Gastrocnemius medialis (tissue), 4 donors: Measurements from ENCODE around the gene EPB42. TPM values are rescaled to one million over a fixed set of nuclear protein-coding genes. Genes with fewer than 3 reads are reported as not detected.

Source experiments
- ATAC-seq, 2 donors: fragments of 150-250 bp; one replicate each; pipeline ENCODE4 v1.9.1; 2016
- DNase-seq, 2 donors: peaks; one replicate each; pipeline ENCODE4 v3.0.0-alpha.2; 2019
- H3K27ac ChIP-seq, 4 donors: fragments of 200-600 bp; sonication (generic); 1 replicate in 1 of 4; 2 replicates in 3 of 4; pipeline ENCODE4 v1.5.1; 2016 to 2018; ENCODE audit warnings: mild to moderate bottlenecking in 2 of 4, moderate library complexity in 1 of 4
- H3K27me3 ChIP-seq, 3 donors: fragments of 200-600 bp; sonication (generic) in 2 of 3; 1 replicate in 1 of 3; 2 replicates in 2 of 3; pipeline versions ENCODE4 v1.5.1 to v1.6.0; 2016 to 2019; ENCODE audit warnings: mild to moderate bottlenecking in 1 of 3, moderate library complexity in 1 of 3
- H3K36me3 ChIP-seq, 2 donors: fragments of 200-600 bp; sonication (generic) in 1 of 2; one replicate each; pipeline ENCODE4 v1.5.1; 2017 to 2018
- H3K4me1 ChIP-seq, 2 donors: fragments of 200-600 bp; sonication (generic) in 1 of 2; one replicate each; pipeline ENCODE4 v1.5.1; 2016 to 2017; ENCODE audit warnings: mild to moderate bottlenecking in 2 of 2
- H3K4me3 ChIP-seq, 4 donors: fragments of 200-600 bp; sonication (generic) in 3 of 4; 1 replicate in 1 of 4; 2 replicates in 3 of 4; pipeline ENCODE4 v1.5.1; 2016 to 2019; ENCODE audit warnings: mild to moderate bottlenecking in 2 of 4
- H3K9me3 ChIP-seq, 3 donors: fragments of 200-600 bp; sonication (generic) in 2 of 3; 1 replicate in 1 of 3; 2 replicates in 2 of 3; pipeline ENCODE4 v1.5.1; 2016 to 2019
- CTCF ChIP-seq, 5 experiments: fragments of 450-650 bp in 3 of 5; fragments of 200-600 bp in 2 of 5; sonication (generic) in 2 of 5; IDR thresholded peaks in 4 of 5; conservative IDR thresholded peaks in 1 of 5; 1 replicate in 4 of 5; 2 replicates in 1 of 5; pipeline ENCODE4 v1.5.1; 2016 to 2019; ENCODE audit warnings: antibody characterized with exemption in 5 of 5, mild to moderate bottlenecking in 3 of 5, moderate library complexity in 3 of 5
- POLR2A ChIP-seq, 2 donors: fragments of 450-650 bp; IDR thresholded peaks; one replicate each; pipeline ENCODE4 v1.6.1; 2017; ENCODE audit warnings: antibody characterized with exemption in 2 of 2, mild to moderate bottlenecking in 2 of 2, moderate library complexity in 2 of 2
- in situ Hi-C, 4 donors: fragments of 200-750 bp; cut with MboI; loops; one replicate each; pipeline versions ENCODE4 v1.15.0 to v1.8.0; 2017; ENCODE audit warnings: low sequenced_read_pairs in 4 of 4
- intact Hi-C: fragments of 100-400 bp; cut with DNase I; formaldehyde crosslinking; loops from one replicate; pipeline ENCODE4 v1.15.1; 2023; ENCODE audit warnings: low total_unique reads
- total RNA-seq, 4 donors: library from RNA; depleted of rRNA; stranded (reverse); fragments of >200 nt; gene quantifications; one replicate each; pipeline versions ENCODE4 v1.1.0 to v1.2.3, GENCODE V29; 2016

The EPB42 gene
- total RNA-seq, 4 donors from 2014 or later, result not detected

GRCh38 chr15:43209059-43209824, 11.6 kb downstream of the EPB42 start:
- Histone ChIP-seq H3K27ac (no peak overlapping the region), H3K4me1 (peaks cover 0 to under 1% of the 10 kb centered on the region in 2 donors), H3K4me3 (no peak overlapping the region), H3K9me3 (no peaks in the 10 kb centered on the region), H3K27me3 (no peaks in the 10 kb centered on the region), H3K36me3 (no peaks in the 10 kb centered on the region)
- DNase-seq (no peak), ATAC-seq (no peak)
- intact Hi-C loops (loop anchor here (10.0 kb wide), 1 partner anchor 504 kb away; no protein-coding TSS in a partner anchor), in situ Hi-C loops (no loop called here)
- TF ChIP-seq POLR2A (IDR thresholded peaks at IDR 0.05), result no peak
- TF ChIP-seq CTCF (IDR thresholded peaks at IDR 0.05 in 4 of 5, conservative IDR thresholded peaks at IDR 0.05 in 1 of 5), result no peak

- Histone ChIP-seq H3K4me1 (peaks cover 0 to 5% of the 10 kb centered on the region in 2 donors), H3K36me3 (no peaks in the 10 kb centered on the region), H3K9me3 (no peaks in the 10 kb centered on the region), H3K4me3 (no peak overlapping the region), H3K27ac (no peak overlapping the region), H3K27me3 (no peaks in the 10 kb centered on the region)
- no peak for TF ChIP-seq CTCF (IDR thresholded peaks at IDR 0.05 in 4 of 5, conservative IDR thresholded peaks at IDR 0.05 in 1 of 5)
- TF ChIP-seq POLR2A (IDR thresholded peaks at IDR 0.05), result no peak
- in situ Hi-C loops, result no loop called here
- intact Hi-C loops, result loop anchor here (10.0 kb wide), 1 partner anchor 504 kb away; no protein-coding TSS in a partner anchor
- no peak for ATAC-seq
- no peak for DNase-seq
Observed at GRCh38 chr15:43208052-43209002, 12.5 kb downstream of the EPB42 start.

- ATAC-seq, result no peak
- in situ Hi-C loops, result no loop called here
- no peaks in the 10 kb centered on the region for H3K36me3 ChIP-seq
- H3K4me1 ChIP-seq, result peaks cover 0 to 5% of the 10 kb centered on the region in 2 donors
- H3K9me3 ChIP-seq, result no peaks in the 10 kb centered on the region
- no peaks in the 10 kb centered on the region for H3K27me3 ChIP-seq
- DNase-seq, result no peak
- TF ChIP-seq CTCF (IDR thresholded peaks at IDR 0.05 in 4 of 5, conservative IDR thresholded peaks at IDR 0.05 in 1 of 5), result no peak
- no peak for TF ChIP-seq POLR2A (IDR thresholded peaks at IDR 0.05)
- no peak overlapping the region for H3K4me3 ChIP-seq
- H3K27ac ChIP-seq, result no peak overlapping the region
- intact Hi-C loops, result loop anchor here (10.0 kb wide), 1 partner anchor 502 kb away; no protein-coding TSS in a partner anchor
Observed at GRCh38 chr15:43207024-43207423, 13.8 kb downstream of the EPB42 start.

GRCh38 chr15:43206054-43206453, 14.8 kb downstream of the EPB42 start:
- in situ Hi-C loops (no loop called here), intact Hi-C loops (loop anchor here (10.0 kb wide), 1 partner anchor 501 kb away; no protein-coding TSS in a partner anchor)
- ATAC-seq, result no peak
- Histone ChIP-seq H3K27me3 (no peaks in the 10 kb centered on the region), H3K4me1 (peaks cover 0 to 5% of the 10 kb centered on the region in 2 donors), H3K27ac (no peak overlapping the region), H3K4me3 (no peak overlapping the region), H3K9me3 (no peaks in the 10 kb centered on the region), H3K36me3 (no peaks in the 10 kb centered on the region)
- DNase-seq, result no peak
- TF ChIP-seq POLR2A (IDR thresholded peaks at IDR 0.05), result no peak
- no peak for TF ChIP-seq CTCF (IDR thresholded peaks at IDR 0.05 in 4 of 5, conservative IDR thresholded peaks at IDR 0.05 in 1 of 5)
